Measurements from ENCODE around the gene MYMX.
A peak's percentile ranks its signal among the peaks of the same experiment; 100 is the strongest.
"Not testable (repeated sequence)": the region's sequence is repeated elsewhere in the genome, so short reads cannot be mapped to it uniquely, and the experiment has no call there.

MYMX gene

DNA sequence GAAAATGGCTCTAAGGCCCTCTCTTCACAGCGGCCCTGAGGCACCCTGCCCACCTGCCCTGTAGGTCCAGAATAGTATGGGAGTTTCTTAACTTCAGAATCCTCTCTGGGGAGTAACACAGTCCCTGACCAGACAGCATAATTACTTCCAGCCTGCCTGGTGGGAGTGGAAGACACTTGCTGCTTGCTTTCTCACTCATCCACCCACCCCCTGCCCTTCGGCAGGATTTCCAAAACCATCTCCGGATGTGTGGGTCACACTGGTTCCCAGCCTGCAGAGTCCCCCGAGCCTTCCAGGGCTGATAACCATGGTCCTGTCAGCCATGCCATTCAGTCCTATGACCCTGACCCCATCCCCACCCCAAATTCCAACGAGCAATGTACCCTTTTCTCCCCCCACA is 12.1 kb downstream of the MYMX start:
- intact Hi-C loops (cut with DNase I): no loop called here
- peak in 2 of 10 donors; percentile 68 to 76 for DNase-seq

DNA sequence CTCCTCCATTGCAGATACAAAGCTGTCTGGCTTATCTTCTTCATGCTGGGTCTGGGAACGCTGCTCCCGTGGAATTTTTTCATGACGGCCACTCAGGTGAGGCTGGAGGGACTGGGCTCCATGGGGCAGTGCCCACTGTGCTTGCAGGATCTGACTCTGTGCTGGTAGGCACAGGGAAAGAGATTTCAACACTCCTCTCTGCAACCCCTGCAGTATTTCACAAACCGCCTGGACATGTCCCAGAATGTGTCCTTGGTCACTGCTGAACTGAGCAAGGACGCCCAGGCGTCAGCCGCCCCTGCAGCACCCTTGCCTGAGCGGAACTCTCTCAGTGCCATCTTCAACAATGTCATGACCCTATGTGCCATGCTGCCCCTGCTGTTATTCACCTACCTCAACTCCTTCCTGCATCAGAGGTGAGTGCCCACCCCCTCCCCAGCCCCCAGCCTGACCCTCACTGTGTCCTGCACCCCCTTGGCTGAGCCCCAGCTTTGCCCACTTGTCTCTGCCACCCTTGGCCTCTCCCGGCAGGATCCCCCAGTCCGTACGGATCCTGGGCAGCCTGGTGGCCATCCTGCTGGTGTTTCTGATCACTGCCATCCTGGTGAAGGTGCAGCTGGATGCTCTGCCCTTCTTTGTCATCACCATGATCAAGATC is 12.8 kb downstream of the MYMX start:
- DNase-seq: peak in 2 of 10 donors; percentile 60 to 76
- intact Hi-C loops (cut with DNase I): no loop called here

DNA sequence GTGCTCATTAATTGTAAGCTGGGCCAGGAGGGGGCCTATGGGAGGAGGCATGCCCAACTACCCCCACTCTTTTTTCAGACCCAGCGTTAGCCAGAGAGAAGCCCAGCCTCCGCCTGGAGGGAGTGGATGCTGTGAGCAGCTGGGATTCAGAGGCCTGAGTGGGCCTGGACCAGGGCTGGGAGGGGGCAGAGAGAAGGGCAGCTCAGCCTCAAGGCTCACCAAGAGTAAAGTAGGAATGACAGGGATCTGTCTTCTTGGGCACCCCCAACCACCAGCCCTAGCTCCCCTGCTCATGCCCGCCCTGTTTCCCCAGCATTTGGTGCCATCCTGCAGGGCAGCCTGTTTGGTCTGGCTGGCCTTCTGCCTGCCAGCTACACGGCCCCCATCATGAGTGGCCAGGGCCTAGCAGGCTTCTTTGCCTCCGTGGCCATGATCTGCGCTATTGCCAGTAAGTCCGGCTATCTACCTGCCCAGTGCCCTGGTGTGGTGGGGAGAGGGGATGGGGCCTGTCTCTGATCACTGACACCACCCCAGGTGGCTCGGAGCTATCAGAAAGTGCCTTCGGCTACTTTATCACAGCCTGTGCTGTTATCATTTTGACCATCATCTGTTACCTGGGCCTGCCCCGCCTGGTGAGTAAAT is 13.4 kb downstream of the MYMX start:
- peak in 2 of 10 donors; percentile 49 to 79 for DNase-seq
- intact Hi-C loops (cut with DNase I): no loop called here

DNA sequence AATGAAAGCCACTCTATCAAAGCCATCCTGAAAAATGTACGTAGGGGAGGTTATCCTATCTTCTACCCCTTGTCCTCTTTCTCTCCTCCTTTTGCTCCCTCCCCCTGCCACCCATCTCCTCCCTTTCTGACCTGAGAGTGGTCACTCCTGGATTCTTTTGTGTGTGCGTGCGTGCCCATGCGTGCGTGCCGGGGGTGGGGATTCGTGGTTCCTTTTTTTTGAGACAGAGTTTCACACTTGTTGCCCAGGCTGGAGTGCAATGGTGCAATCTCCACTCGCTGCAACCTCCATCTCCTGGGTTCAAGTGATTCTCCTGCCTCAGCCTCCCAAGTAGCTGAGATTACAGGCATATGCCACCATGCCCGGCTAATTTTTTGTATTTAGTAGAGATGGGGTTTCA is 14.7 kb downstream of the MYMX start:
- peak in 3 of 10 donors; percentile 7 to 55 (median 48) for DNase-seq
- intact Hi-C loops (cut with DNase I): not testable (repeated sequence)

DNA sequence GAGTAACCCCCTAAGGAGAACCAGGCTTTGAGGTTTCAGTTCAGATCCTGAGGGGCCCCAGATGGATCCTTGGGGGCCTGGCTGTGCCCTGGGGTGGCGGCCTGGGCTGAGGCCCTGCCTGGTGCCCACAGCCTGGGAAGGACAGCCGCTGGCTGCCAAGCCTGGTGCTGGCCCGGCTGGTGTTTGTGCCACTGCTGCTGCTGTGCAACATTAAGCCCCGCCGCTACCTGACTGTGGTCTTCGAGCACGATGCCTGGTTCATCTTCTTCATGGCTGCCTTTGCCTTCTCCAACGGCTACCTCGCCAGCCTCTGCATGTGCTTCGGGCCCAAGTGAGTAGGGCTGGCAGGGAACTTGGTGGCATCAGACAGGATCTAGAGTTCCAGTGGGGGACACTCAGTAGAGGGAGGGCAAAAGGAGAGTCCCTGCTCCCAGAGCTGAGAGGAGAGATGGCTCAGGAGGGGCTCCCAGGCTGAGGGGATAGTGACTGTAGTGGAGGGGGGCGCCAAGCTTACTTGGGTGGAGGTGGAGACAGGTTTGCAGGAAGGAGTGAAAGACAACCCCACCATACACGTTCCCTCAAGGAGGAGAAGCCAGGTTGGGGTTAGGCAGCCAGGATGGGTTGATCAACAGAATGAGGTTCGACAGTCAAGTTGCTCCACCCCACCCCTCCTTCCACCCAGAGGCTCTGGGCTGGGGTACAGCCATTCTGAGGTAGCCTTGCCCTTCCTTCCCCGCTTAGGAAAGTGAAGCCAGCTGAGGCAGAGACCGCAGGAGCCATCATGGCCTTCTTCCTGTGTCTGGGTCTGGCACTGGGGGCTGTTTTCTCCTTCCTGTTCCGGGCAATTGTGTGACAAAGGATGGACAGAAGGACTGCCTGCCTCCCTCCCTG is 16.2 kb downstream of the MYMX start:
- intact Hi-C loops (cut with DNase I): no loop called here
- DNase-seq: peak in 3 of 10 donors; percentile 54 to 59 (median 56)

DNA sequence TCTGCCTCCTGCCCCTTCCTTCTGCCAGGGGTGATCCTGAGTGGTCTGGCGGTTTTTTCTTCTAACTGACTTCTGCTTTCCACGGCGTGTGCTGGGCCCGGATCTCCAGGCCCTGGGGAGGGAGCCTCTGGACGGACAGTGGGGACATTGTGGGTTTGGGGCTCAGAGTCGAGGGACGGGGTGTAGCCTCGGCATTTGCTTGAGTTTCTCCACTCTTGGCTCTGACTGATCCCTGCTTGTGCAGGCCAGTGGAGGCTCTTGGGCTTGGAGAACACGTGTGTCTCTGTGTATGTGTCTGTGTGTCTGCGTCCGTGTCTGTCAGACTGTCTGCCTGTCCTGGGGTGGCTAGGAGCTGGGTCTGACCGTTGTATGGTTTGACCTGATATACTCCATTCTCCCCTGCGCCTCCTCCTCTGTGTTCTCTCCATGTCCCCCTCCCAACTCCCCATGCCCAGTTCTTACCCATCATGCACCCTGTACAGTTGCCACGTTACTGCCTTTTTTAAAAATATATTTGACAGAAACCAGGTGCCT is 16.9 kb downstream of the MYMX start:
- DNase-seq: peak in 2 of 10 donors; percentile 41 to 74
- intact Hi-C loops (cut with DNase I): loop anchor here (1.0 kb wide), 1 partner anchor 61 kb away; no protein-coding TSS in a partner anchor

DNA sequence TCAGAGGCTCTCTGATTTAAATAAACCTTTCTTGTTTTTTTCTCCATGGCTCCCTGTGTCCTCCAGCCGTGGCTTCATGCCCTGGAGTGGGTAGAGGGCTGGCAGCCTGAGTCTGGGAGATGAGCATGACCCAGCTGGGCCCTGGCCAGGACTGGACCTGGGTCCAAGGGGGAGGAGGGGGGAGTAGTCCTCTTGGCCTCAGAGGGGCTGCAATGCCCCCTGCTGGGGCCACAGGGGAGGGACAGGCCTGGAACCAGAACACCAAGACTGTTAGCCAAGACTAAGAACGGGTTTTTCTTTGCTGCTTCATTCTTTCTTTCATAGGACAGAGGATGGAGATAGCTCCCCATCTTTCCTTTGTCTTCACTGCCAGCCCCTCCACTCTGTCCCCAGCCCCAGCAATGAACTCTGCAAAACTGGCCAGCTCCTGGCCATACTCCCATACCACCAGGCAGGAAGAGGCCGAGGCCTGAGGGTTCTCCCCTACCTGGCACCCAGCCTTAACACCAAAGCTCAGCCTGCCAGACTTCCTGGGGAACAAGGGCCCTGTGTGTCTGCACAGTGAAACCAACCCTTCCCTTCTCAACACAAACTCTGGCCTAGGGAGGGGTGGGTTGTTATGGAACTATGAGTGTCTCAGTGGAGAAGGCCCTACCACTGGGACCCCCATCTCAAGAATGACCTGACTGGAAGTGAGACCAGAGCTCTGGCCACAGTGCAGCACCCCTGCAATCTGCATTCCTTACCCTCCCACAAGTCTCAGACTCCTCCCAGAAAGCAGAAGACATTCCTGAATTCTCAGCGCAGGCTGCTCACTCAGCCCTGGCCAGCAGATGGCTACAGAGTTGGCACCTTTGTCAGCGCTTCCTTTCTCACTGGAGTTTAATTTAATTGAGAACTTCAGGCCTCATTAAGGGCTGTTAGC is 17.6 kb downstream of the MYMX start:
- intact Hi-C loops (cut with DNase I): loop anchor here (1.0 to 5.0 kb wide), 2 partner anchors 62 to 137 kb away; no protein-coding TSS in a partner anchor
- DNase-seq: peak; percentile 70 to 97 (median 82)

DNA sequence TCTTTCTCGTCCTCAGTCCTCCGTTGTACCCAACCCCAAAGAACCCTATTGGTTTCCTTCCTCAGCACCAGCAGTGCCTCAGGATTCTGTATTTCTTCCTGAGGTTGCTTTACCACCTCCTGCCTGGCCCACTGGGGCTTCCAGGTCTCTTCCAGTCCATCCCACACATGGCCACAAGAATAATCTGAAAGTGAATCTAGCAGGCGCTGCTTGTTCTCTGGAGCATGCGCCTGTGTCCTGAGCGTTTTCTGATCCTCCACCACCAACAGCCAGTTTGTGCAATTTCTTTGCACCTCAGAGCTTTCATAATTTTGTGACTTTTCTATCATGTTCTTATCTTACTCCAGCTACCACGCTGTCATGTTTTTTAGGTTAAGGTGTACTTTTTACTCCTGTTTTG is 18.5 kb downstream of the MYMX start:
- DNase-seq: peak in 3 of 10 donors; percentile 10 to 46 (median 19)
- intact Hi-C loops (cut with DNase I): loop anchor here (5.0 kb wide), 1 partner anchor 138 kb away; no protein-coding TSS in a partner anchor

DNA sequence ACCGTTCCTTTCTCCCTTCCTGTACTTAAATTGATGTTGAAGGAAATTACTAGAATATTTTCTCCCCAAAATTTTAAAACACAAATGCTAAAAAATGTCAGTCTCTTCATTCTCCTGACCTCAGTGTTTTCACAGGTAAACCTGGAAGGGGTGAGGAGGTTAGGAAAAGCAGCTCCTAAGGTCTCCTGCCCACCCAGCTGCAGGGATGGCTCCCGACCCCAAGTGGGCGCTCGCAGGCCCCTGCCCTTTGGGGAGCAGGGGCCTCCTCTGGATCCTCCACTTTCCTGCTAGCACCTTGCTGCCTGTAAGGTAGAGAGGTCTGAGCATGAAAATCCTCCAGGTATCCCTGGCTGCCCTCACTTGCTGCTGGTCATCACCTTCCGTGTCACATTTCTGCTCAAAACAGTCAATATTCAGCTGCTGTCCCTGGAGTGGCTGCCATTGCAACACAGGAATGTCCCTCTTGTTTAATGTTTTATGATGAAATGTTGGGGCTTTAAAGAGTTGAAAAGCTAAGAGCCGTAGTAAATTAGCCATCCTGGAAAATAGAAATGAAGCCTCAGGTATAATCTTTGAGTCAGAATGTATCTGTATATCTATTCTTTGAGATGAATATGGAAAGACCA is 19.3 kb downstream of the MYMX start:
- peak in 1 of 10 donors; percentile 12 for DNase-seq
- intact Hi-C loops (cut with DNase I): loop anchor here (5.0 kb wide), 1 partner anchor 139 kb away; no protein-coding TSS in a partner anchor

DNA sequence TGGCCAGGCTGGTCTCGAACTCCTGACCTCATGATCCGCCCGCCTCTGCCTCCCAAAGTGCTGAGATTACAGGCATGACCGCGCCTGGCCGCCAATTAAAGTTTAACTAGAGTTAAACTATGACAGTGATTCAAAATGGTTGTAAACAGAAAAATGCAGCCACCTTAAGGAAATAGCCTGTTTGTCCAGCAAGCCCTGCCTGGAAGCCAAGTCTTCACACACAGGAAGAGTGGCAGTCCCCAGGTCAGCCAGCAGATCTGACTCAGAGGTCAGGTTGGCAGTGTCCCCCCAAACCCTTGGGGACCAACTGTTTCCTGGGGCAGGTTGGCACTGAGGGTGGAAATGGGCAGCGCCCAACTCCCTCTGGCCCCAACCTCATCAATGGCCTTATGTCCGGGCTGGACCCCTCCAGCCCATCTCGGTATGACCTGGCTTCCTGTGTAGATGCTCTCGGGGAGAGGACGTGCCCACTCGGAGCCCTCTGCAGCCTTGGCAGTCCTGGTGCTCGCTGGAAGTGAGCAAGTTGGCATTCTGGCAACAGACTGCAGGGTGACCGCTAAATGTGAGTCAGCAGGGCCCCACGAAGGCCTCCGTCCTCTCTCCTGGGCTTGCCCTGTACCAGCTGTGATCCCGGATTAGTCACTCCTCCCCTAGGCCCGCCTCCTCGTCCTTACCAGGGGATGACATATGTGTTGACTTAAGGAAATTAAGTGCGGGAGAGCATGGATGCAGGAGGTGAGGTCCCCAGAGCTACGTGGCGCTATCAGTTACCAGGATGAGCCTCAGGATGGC is 20.5 kb downstream of the MYMX start:
- peak; percentile 50 to 96 (median 71) for DNase-seq
- intact Hi-C loops (cut with DNase I): loop anchor here (5.0 kb wide), 1 partner anchor 140 kb away; no protein-coding TSS in a partner anchor

DNA sequence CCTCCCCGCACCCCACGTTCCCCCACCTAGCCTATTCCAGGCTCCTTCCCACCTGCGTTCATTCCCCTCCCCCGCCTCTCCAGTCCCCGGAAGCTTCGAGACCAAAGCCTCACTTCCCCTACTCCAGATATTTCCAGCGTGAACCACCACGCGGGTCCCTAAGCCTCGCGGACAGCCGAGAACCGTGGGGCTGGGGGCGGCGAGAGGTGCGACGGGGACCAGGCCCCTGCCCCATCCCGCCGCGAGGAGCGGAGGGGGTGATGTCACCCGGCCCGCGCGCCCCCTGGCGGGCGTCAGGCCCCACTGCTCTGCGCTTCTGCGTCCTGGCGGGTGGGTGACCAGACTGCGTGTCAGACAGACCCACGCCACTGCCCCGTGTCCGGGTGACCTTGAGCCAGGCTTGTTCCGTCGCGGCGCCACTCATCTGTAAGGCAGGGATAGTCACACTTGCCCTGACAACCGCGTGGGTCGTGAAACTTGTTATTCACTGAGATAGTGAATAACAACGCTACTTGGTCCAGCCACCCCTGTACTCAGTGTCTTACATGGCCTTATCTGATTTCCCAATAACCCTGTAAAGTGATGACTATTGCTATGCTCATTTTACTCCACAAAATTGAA is 21.2 kb downstream of the MYMX start:
- intact Hi-C loops (cut with DNase I): loop anchor here (1.0 to 5.0 kb wide), 2 partner anchors 66 to 141 kb away; no protein-coding TSS in a partner anchor
- DNase-seq: peak; percentile 56 to 97 (median 84)

DNA sequence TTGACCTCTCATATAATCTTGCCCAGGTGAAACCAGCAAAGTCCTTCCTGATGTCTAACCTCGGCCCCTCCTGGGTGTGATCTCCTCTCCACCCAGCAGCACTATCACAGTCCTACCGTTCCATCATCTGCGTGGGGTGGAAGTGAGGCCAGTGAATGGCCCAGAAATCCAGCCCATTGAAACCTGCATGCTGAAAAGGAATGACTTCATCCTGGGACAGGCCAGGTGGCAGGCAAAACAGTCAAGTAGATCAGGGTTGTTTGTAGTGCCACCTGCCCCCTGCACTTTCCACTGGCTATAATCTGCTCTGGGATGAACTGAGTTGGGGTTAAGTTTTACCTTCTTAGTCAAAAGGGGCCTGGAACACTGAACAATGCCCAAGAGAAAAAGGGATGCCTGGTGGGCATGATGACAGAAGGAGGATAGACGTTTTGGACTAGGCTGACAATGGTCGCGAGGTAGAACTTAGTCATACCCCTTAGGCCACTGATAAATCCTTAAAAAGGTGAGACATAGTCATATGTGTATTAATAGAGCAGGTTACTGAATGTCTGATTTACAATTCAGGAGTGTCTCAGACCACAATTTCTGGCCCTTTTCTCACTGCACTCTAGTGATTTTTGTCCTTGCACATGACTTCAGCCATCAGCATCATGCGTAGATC is 22.1 kb downstream of the MYMX start:
- peak in 3 of 10 donors; percentile 48 to 61 (median 58) for DNase-seq
- intact Hi-C loops (cut with DNase I): loop anchor here (1.0 to 5.0 kb wide), 2 partner anchors 67 to 142 kb away; no protein-coding TSS in a partner anchor

DNA sequence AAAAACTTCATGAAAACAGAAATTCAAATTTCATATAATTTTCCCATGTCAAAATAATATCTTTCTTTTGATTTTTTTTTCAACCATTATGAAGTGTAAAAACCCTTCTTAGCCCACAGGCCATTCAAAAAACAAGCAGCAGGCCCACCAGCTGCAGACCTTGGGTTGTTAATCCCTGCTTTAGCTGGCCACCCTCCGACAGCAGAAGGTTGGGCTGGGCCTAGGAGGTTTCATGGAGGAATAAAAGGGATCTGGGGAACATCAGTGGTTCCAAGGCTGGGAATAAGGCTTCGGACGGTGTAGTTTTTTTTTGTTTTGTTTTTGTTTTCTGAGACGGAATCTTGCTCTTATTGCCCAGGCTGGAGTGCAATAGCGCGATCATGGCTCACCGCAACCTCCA is 26.6 kb downstream of the MYMX start:
- peak in 2 of 10 donors; percentile 2 to 11 for DNase-seq
- intact Hi-C loops (cut with DNase I): no loop called here

DNA sequence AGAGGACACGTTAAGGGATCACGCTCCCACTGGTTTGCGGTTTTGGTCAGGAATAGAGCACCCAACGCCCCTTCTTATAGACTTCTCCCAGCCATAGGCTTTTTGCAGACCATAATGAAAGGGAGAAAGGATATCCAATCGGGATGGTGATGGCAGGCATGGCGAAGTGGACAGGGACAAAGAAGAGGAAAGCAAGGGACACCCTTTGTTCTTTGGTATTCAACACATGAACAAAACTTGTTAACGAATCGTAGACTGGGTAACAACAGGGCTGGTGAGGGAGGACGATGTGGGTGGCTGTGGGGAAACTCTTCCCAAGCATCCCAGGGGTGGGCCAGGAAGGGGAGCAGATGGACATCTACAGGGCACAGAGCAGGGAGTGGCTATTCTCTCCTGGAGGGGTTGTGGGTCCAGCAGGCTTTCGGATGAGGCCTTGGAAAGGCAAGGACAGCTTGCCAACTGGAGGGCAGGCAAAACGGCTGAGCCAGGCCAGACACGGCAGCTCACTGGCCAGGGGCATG is 28.7 kb downstream of the MYMX start:
- DNase-seq: no peak

DNA sequence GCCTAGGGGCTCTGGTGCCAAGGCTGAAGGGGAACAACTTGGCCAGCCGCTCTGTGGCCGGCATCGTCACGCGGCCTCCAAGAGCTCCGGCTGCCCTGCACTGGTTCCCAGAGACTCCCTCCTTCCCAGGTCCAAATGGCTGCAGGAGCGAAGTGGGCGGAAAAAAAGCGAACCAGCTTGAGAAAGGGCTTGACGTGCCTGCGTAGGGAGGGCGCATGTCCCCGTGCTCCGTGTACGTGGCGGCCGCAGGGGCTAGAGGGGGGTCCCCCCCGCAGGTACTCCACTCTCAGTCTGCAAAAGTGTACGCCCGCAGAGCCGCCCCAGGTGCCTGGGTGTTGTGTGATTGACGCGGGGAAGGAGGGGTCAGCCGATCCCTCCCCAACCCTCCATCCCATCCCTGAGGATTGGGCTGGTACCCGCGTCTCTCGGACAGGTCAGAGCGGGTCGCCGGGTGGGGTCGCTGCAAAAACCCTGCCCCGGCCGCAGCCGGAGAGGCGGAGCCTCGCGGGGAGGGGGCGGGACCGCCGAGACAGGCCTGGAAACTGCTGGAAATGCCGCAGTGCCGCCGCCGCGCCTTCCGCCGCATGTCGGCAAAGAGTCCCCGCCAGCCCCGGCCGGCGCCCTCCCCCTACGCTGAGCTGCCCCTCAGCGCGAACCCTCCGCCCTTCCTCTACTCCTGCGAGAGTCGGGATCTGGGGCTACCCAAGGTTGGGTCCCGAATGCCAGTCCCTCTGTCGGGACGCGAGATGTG is 29.4 kb downstream of the MYMX start:
- peak; percentile 70 to 98 (median 80) for DNase-seq
- intact Hi-C loops (cut with DNase I): no loop called here

More for the DNA sequence above, 28.7 kb downstream of the MYMX start:
- intact Hi-C loops (cut with DNase I): no loop called here
